HEK293 (cell line): Measurements from ENCODE around the gene ZYX.

Source experiments
- MZF1 ChIP-seq: fragments of 450-650 bp; formaldehyde crosslinking; IDR thresholded peaks from 2 replicates; pipeline ENCODE4 v1.5.1; 2017; ENCODE audit warnings: missing biosample characterization, missing genetic modification characterization, borderline replicate concordance
- TF ChIP-seq, protein P1 (sequence below): fragments of 450-650 bp; formaldehyde crosslinking; IDR thresholded peaks from 2 replicates; pipeline ENCODE4 v1.5.1; 2016; ENCODE audit warnings: missing biosample characterization, missing genetic modification characterization

DNA sequence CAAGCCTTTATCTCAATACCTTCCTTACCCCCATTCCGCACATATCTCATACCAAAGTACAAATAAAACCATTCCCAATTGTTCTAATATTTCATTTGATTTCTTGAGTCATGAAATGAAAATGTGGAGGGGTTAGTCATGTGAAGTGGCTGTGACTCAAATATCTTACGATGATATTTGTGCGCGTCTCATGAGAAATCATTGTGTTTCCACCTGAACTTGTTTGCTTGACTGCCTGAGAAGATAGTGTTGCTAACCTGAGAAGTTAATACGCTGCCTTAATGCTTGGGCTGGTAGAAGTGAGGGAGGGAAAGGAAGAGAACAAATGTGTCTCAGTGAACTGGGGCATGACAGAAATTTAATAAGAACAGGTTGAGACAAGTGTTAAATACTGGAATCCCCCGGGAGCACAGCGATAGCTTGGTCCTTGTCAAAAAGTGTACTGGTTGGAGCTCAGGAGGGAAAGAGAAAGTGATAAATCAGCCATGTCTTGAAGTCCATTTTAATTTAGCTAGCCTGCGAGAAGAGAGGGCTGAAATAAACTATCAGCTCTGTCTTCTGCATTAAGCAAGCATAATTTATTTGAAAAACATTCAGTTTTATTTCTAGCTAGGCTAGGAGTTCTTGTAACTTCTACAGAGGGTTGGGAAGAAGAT, 34.7 kb downstream of the ZYX start:
- no peak for TF ChIP-seq MZF1 (tag by site-specific recombination)
- TF ChIP-seq, protein P1, sequence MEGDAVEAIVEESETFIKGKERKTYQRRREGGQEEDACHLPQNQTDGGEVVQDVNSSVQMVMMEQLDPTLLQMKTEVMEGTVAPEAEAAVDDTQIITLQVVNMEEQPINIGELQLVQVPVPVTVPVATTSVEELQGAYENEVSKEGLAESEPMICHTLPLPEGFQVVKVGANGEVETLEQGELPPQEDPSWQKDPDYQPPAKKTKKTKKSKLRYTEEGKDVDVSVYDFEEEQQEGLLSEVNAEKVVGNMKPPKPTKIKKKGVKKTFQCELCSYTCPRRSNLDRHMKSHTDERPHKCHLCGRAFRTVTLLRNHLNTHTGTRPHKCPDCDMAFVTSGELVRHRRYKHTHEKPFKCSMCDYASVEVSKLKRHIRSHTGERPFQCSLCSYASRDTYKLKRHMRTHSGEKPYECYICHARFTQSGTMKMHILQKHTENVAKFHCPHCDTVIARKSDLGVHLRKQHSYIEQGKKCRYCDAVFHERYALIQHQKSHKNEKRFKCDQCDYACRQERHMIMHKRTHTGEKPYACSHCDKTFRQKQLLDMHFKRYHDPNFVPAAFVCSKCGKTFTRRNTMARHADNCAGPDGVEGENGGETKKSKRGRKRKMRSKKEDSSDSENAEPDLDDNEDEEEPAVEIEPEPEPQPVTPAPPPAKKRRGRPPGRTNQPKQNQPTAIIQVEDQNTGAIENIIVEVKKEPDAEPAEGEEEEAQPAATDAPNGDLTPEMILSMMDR (tag by site-specific recombination) = no peak
